Esophagus muscularis mucosa (tissue), 4 donors: ENCODE measurements around the gene SLC25A26. TPM values are rescaled to one million over a fixed set of nuclear protein-coding genes. Genes with fewer than 3 reads are reported as not detected.

Source experiments
- DNase-seq: peaks from one replicate; pipeline ENCODE4 v3.0.0-alpha.2; 2017; ENCODE audit errors: extremely low spot score
- H3K27ac ChIP-seq, 4 donors: fragments of 200-600 bp; sonication (generic); replicated peaks in 1 of 4; 1 replicate in 3 of 4; 2 replicates in 1 of 4; pipeline ENCODE4 v1.5.1; 2016 to 2019; ENCODE audit warnings: mild to moderate bottlenecking in 1 of 4
- H3K27me3 ChIP-seq, 4 donors: fragments of 200-600 bp; sonication (generic); one replicate each; pipeline versions ENCODE4 v1.5.1 to v1.6.0; 2016 to 2019
- H3K36me3 ChIP-seq, 4 donors: fragments of 200-600 bp; sonication (generic); one replicate each; pipeline ENCODE4 v1.5.1; 2016 to 2019
- H3K4me1 ChIP-seq, 4 donors: fragments of 200-600 bp; sonication (generic); one replicate each; pipeline ENCODE4 v1.5.1; 2016 to 2019
- H3K4me3 ChIP-seq, 4 donors: fragments of 200-600 bp; sonication (generic); 1 replicate in 2 of 4; 2 replicates in 2 of 4; pipeline ENCODE4 v1.5.1; 2016 to 2019; ENCODE audit warnings: mild to moderate bottlenecking in 4 of 4, moderate library complexity in 1 of 4
- H3K9me3 ChIP-seq, 4 donors: fragments of 200-600 bp; sonication (generic); 1 replicate in 3 of 4; 2 replicates in 1 of 4; pipeline ENCODE4 v1.5.1; 2016 to 2019
- EP300 ChIP-seq: sonication (generic); formaldehyde crosslinking; IDR thresholded peaks from one replicate; pipeline ENCODE4 v1.6.1; 2017; ENCODE audit warnings: antibody characterized with exemption
- POLR2A ChIP-seq: fragments of 450-650 bp; IDR thresholded peaks from one replicate; pipeline ENCODE4 v1.6.1; 2017; ENCODE audit warnings: antibody characterized with exemption, moderate library complexity, mild to moderate bottlenecking, low read depth
- POLR2AphosphoS5 ChIP-seq, 2 donors: sonication (generic); formaldehyde crosslinking; IDR thresholded peaks; one replicate each; pipeline ENCODE4 v1.6.1; 2017; ENCODE audit warnings: antibody characterized with exemption in 2 of 2
- WGBS: methylation state at CpG from one replicate; pipeline ENCODE4 v1.1.5; 2018; 5-methylcytosine and 5-hydroxymethylcytosine counted together
- intact Hi-C: fragments of 100-400 bp; cut with DNase I; formaldehyde crosslinking; loops from one replicate; pipeline ENCODE4 v1.15.1; 2023
- total RNA-seq, 4 donors: library from RNA; depleted of rRNA; stranded (reverse); fragments of >200 nt; gene quantifications; one replicate each; pipeline versions ENCODE4 v1.1.0 to v1.2.1, GENCODE V29; 2016
- TF ChIP-seq, protein P1 (sequence below), 3 experiments: fragments of 200-600 bp in 2 of 3; fragments of 450-650 bp in 1 of 3; sonication (generic) in 2 of 3; IDR thresholded peaks; one replicate each; pipeline ENCODE4 v1.5.1; 2017 to 2019; ENCODE audit warnings: antibody characterized with exemption in 3 of 3, mild to moderate bottlenecking in 2 of 3, moderate library complexity in 1 of 3

The SLC25A26 gene
- total RNA-seq, 4 donors from 2014 or later: 23.0 to 39.0 (median 26.0) TPM

DNA sequence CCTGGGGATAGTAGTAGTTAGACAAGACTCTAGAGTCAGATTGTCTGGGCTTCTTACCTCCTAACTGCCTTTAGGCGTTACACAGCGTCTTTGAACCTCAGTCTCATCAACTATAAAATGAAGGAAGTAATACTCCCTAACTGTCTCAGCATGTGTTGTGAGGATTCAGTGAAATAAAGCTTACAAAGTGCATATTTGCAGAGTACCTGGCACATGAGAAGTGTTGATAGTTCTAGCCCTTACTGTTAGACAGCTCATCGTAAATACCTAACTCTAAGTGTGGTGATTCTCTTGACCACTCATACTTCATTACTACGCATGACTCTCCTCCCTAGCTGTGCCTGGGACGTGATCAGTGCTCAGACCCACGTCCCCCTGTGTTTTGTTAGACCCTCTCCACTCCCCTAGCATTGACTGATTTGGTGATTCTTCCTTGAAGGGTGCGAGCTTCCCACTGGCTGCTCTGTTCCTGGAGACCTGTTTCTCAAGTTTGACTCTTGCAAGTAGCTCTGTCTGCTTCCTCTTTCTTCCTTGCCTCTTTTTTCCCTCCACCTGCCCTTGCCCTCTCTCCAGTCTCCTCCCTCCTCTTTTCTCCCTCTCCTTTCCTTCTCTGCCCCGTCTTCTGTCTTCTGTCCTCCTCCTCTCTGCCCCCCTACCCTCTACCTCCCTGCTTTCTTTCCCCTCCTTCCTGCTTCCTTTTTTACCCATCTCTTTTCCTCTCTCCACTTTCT lies 124.2 kb downstream of the SLC25A26 start:
- no peaks in the 10 kb centered on the region for H3K36me3 ChIP-seq
- 70% methylated on average over 8 of the region's 8 CpGs for WGBS
- H3K27ac ChIP-seq: no peak overlapping the region
- H3K27me3 ChIP-seq: no peaks in the 10 kb centered on the region
- DNase-seq: no peak
- TF ChIP-seq EP300: no peak
- no peak for TF ChIP-seq POLR2AphosphoS5 (IDR thresholded peaks at IDR 0.05)
- TF ChIP-seq, protein P1, sequence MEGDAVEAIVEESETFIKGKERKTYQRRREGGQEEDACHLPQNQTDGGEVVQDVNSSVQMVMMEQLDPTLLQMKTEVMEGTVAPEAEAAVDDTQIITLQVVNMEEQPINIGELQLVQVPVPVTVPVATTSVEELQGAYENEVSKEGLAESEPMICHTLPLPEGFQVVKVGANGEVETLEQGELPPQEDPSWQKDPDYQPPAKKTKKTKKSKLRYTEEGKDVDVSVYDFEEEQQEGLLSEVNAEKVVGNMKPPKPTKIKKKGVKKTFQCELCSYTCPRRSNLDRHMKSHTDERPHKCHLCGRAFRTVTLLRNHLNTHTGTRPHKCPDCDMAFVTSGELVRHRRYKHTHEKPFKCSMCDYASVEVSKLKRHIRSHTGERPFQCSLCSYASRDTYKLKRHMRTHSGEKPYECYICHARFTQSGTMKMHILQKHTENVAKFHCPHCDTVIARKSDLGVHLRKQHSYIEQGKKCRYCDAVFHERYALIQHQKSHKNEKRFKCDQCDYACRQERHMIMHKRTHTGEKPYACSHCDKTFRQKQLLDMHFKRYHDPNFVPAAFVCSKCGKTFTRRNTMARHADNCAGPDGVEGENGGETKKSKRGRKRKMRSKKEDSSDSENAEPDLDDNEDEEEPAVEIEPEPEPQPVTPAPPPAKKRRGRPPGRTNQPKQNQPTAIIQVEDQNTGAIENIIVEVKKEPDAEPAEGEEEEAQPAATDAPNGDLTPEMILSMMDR (IDR thresholded peaks at IDR 0.05): no peak
- no peak for TF ChIP-seq POLR2A
- no peak overlapping the region for H3K4me3 ChIP-seq
- peaks cover 4 to 14% (median 10%) of the 10 kb centered on the region in 4 donors for H3K4me1 ChIP-seq
- intact Hi-C loops: no loop called here
- no peaks in the 10 kb centered on the region for H3K9me3 ChIP-seq

DNA sequence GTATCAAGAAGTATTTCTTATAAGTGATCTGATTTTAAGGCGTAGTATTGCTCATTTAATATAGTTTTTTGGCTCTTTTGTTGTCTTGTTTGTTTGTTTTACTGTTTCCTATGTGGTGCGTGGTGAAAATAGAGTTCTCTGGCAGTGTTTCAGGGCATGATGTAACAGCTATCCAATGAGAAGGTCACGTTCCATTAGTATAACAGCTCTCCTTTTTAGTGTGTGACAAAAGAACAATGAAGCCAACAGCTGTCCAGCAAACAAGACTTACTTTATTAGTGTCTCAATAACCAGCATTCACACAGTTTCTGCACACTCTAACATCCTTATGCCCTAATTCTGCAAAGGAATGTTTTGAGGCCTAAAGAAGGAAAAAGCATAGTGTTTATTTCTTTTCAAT lies 127.9 kb downstream of the SLC25A26 start:
- 82% methylated on average over 3 of the region's 3 CpGs for WGBS
- no peak for DNase-seq
- Histone ChIP-seq H3K4me1 (peaks cover 11 to 17% (median 17%) of the 10 kb centered on the region in 4 donors), H3K4me3 (no peak overlapping the region), H3K9me3 (no peaks in the 10 kb centered on the region), H3K36me3 (no peaks in the 10 kb centered on the region), H3K27ac (no peak overlapping the region), H3K27me3 (no peaks in the 10 kb centered on the region)
- intact Hi-C loops: no loop called here
- TF ChIP-seq EP300: no peak
- TF ChIP-seq, protein P1 (IDR thresholded peaks at IDR 0.05): no peak
- TF ChIP-seq POLR2A: no peak
- no peak for TF ChIP-seq POLR2AphosphoS5 (IDR thresholded peaks at IDR 0.05)

DNA sequence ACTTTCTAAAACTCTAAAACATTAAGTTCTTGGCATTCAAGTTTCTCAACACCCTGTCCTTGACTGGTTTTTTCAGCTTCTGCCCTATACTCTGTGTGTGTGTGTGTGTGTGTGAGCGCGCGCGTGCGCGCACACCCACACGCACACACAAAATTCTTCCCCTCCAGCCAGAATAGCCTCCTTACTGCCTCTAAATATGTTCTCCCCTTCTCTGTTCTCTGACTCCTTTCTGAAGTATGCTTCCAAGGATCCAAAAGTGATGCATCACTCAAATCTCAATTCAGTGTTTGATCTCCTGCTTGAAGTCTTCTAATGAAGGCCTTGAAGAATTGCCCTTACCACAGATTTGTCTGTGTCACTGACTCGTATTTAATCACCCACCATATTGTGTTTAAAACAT lies 129.8 kb downstream of the SLC25A26 start:
- no peak for TF ChIP-seq POLR2A
- TF ChIP-seq, protein P1 (IDR thresholded peaks at IDR 0.05): no peak
- Histone ChIP-seq H3K27ac (no peak overlapping the region), H3K36me3 (no peaks in the 10 kb centered on the region), H3K4me3 (no peak overlapping the region), H3K27me3 (no peaks in the 10 kb centered on the region), H3K9me3 (no peaks in the 10 kb centered on the region), H3K4me1 (peaks cover 10 to 12% (median 11%) of the 10 kb centered on the region in 4 donors)
- intact Hi-C loops: no loop called here
- DNase-seq: no peak
- WGBS: 97% methylated on average over 8 of the region's 8 CpGs

DNA sequence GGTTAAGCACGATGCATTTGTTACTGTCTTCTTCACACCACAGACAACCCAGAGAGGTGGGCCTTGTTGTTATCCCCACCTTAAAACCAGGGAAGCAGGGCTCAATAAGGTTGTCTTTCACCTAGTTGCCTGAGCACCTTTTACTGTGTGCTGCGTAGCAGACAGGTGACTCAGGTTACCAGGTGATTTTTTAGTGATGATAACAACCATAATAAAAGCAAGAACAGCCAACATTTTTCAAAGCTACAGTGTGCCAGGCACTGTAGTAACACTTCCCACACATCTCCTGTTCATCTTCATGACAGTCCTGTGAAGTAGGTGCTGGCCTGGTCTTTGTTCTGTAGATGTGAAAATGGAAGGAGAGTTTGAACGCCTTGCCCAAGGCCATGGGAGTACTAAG lies 132.2 kb downstream of the SLC25A26 start:
- H3K4me3 ChIP-seq: no peak overlapping the region
- WGBS: 94% methylated on average over 3 of the region's 3 CpGs
- no peak overlapping the region for H3K27ac ChIP-seq
- H3K27me3 ChIP-seq: no peaks in the 10 kb centered on the region
- TF ChIP-seq POLR2A (no peak), POLR2AphosphoS5 (IDR thresholded peaks at IDR 0.05) (no peak), EP300 (no peak)
- TF ChIP-seq, protein P1 (IDR thresholded peaks at IDR 0.05): no peak
- H3K36me3 ChIP-seq: no peaks in the 10 kb centered on the region
- H3K4me1 ChIP-seq: peaks cover 10 to 12% (median 11%) of the 10 kb centered on the region in 4 donors
- H3K9me3 ChIP-seq: no peaks in the 10 kb centered on the region
- DNase-seq: no peak
- intact Hi-C loops: no loop called here

DNA sequence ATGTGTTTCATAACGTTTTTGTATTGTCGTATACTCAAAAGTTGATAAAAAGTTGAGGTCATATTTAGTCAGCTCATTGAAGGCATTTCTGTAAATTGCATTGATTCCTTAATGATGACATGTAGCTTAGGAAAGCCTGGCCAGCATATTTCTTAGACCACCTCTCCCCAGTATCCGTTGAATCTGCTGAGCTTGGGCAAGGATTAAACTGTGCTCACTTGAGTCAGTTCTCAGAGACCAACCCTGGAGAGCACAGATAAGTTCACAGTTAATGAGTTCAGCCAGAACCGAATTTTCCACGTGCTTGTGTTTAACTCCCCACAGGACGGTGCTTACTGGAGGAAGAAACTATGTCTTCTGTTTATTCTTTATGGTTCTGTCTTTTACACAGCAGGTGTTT lies 132.7 kb downstream of the SLC25A26 start:
- H3K4me3 ChIP-seq: no peak overlapping the region
- 47% methylated on average over 6 of the region's 6 CpGs for WGBS
- H3K27me3 ChIP-seq: no peaks in the 10 kb centered on the region
- no peaks in the 10 kb centered on the region for H3K36me3 ChIP-seq
- H3K9me3 ChIP-seq: no peaks in the 10 kb centered on the region
- DNase-seq: no peak
- H3K4me1 ChIP-seq: peaks cover 8 to 12% (median 10%) of the 10 kb centered on the region in 4 donors
- no peak overlapping the region for H3K27ac ChIP-seq
- intact Hi-C loops: no loop called here
- TF ChIP-seq POLR2AphosphoS5 (IDR thresholded peaks at IDR 0.05) (no peak), EP300 (no peak), POLR2A (no peak)
- TF ChIP-seq, protein P1 (IDR thresholded peaks at IDR 0.05): no peak
